ENCODE data around the gene DCPS.

DCPS gene

GRCh38 chr11:126328938-126329643 is 25.2 kb downstream of the DCPS start:
- DNase-seq = peak; percentile 28

GRCh38 chr11:126329644-126330211 is 25.9 kb downstream of the DCPS start:
- DNase-seq = peak; percentile 30

GRCh38 chr11:126331286-126331685 is 27.4 kb downstream of the DCPS start:
- DNase-seq = peak; percentile 37

- DNase-seq = peak; percentile 63
Measured at GRCh38 chr11:126332221-126332711, 28.4 kb downstream of the DCPS start.

GRCh38 chr11:126333142-126333541 is 29.3 kb downstream of the DCPS start:
- DNase-seq = peak; percentile 15

GRCh38 chr11:126334659-126335462 is 31.0 kb downstream of the DCPS start:
- DNase-seq = peak; percentile 31

GRCh38 chr11:126335463-126335760 is 31.6 kb downstream of the DCPS start:
- DNase-seq = no peak

GRCh38 chr11:126336138-126336541 is 32.3 kb downstream of the DCPS start:
- DNase-seq = no peak

GRCh38 chr11:126336671-126337101 is 32.8 kb downstream of the DCPS start:
- DNase-seq = no peak

GRCh38 chr11:126337126-126337473 is 33.2 kb downstream of the DCPS start:
- DNase-seq = peak; percentile 42

GRCh38 chr11:126337474-126338241 is 33.8 kb downstream of the DCPS start:
- DNase-seq = peak; percentile 42

- peak; percentile 32 for DNase-seq
Measured at GRCh38 chr11:126338346-126339055, 34.6 kb downstream of the DCPS start.

- peak; percentile 34 for DNase-seq
Measured at GRCh38 chr11:126339073-126339862, 35.4 kb downstream of the DCPS start.

GRCh38 chr11:126339863-126340434 is 36.1 kb downstream of the DCPS start:
- DNase-seq = peak; percentile 73

GRCh38 chr11:126340960-126341606 is 37.2 kb downstream of the DCPS start:
- DNase-seq = no peak

- DNase-seq = no peak
Measured at GRCh38 chr11:126341760-126342161, 37.9 kb downstream of the DCPS start.

GRCh38 chr11:126343051-126343450 is 39.2 kb downstream of the DCPS start:
- DNase-seq = no peak

GRCh38 chr11:126344141-126345080 is 40.6 kb downstream of the DCPS start:
- DNase-seq = no peak

- DNase-seq = no peak
Measured at GRCh38 chr11:126345283-126345682, 41.4 kb downstream of the DCPS start.

Data from right forelimb (tissue), 1 donor.